ENCODE data around the gene PAOX.

The PAOX gene

GRCh38 chr10:133388236-133388972 lies 9.3 kb downstream of the PAOX start:
- DNase-seq = no peak

- peak; percentile 66 for DNase-seq
Observed at GRCh38 chr10:133388973-133389818, 10.1 kb downstream of the PAOX start.

- no peak for DNase-seq
Observed at GRCh38 chr10:133390597-133391248, 11.7 kb downstream of the PAOX start.

GRCh38 chr10:133391249-133391635 lies 12.2 kb downstream of the PAOX start:
- no peak for DNase-seq

- no peak for DNase-seq
Observed at GRCh38 chr10:133391761-133392518, 12.9 kb downstream of the PAOX start.

GRCh38 chr10:133393401-133394063 lies 14.5 kb downstream of the PAOX start:
- DNase-seq = no peak

- peak; percentile 91 for DNase-seq
Observed at GRCh38 chr10:133394064-133394663, 15.1 kb downstream of the PAOX start, which contains the start of gene MTG1. MTG1 (plus strand) TSS chr10:133394157; CDS start chr10:133394221, 64 bp downstream.

- no peak for DNase-seq
Observed at GRCh38 chr10:133394801-133395221, 15.7 kb downstream of the PAOX start.

GRCh38 chr10:133396035-133396624 lies 17.1 kb downstream of the PAOX start:
- DNase-seq = no peak

- DNase-seq = no peak
Observed at GRCh38 chr10:133397938-133398337, 18.9 kb downstream of the PAOX start.

GRCh38 chr10:133399123-133399601 lies 20.1 kb downstream of the PAOX start:
- DNase-seq = no peak

GRCh38 chr10:133400624-133401424 lies 21.8 kb downstream of the PAOX start:
- DNase-seq = no peak

- no peak for DNase-seq
Observed at GRCh38 chr10:133401500-133401899, 22.4 kb downstream of the PAOX start.

- no peak for DNase-seq
Observed at GRCh38 chr10:133401981-133402725, 23.1 kb downstream of the PAOX start.

GRCh38 chr10:133403359-133403758 lies 24.3 kb downstream of the PAOX start:
- DNase-seq = no peak

GRCh38 chr10:133403784-133404183 lies 24.7 kb downstream of the PAOX start:
- no peak for DNase-seq

GRCh38 chr10:133405272-133405671 lies 26.2 kb downstream of the PAOX start:
- no peak for DNase-seq

- DNase-seq = no peak
Observed at GRCh38 chr10:133405844-133406527, 26.9 kb downstream of the PAOX start.
